HepG2 (cell line): ENCODE data around the gene CALHM5. TPM values are rescaled to one million over a fixed set of nuclear protein-coding genes. Genes with fewer than 3 reads are reported as not detected.

Experiments used
- GPN1 ChIP-seq: sonication (generic); formaldehyde crosslinking; IDR thresholded peaks from 2 replicates; pipeline ENCODE4 v1.5.1; 2020; ENCODE audit warnings: missing genetic modification reagents, borderline replicate concordance
- HES4 ChIP-seq: sonication (generic); formaldehyde crosslinking; IDR thresholded peaks from 2 replicates; pipeline ENCODE4 v1.9.0; 2021; ENCODE audit warnings: mild to moderate bottlenecking, missing genetic modification reagents, borderline replicate concordance
- NCOA2 ChIP-seq: sonication (generic); formaldehyde crosslinking; IDR thresholded peaks from 2 replicates; pipeline ENCODE4 v1.8.0; 2022; ENCODE audit warnings: inconsistent platforms
- NR2F1 ChIP-seq, 2 experiments: fragments of 450-650 bp in 1 of 2; formaldehyde crosslinking in 1 of 2; IDR thresholded peaks; 2 replicates each; pipeline versions ENCODE4 v1.5.0 to v1.6.1; 2016 to 2020; ENCODE audit warnings: mild to moderate bottlenecking in 1 of 2, missing compliant biosample characterization in 1 of 2, missing genetic modification reagents in 1 of 2, moderate library complexity in 1 of 2
- RCOR2 ChIP-seq: IDR thresholded peaks from 2 replicates; pipeline ENCODE4 v1.6.1; 2016; ENCODE audit warnings: missing biosample characterization, missing genetic modification reagents
- RORA ChIP-seq: sonication (generic); formaldehyde crosslinking; IDR thresholded peaks from 2 replicates; pipeline ENCODE4 v1.5.0; 2020; ENCODE audit warnings: mild to moderate bottlenecking, missing genetic modification reagents, moderate library complexity
- SAP130 ChIP-seq: IDR thresholded peaks from 2 replicates; pipeline ENCODE4 v1.6.1; 2016; ENCODE audit warnings: low read depth
- TCF7 ChIP-seq: sonication (generic); IDR thresholded peaks from 2 replicates; pipeline ENCODE4 v1.6.1; 2016; ENCODE audit warnings: antibody characterized with exemption, low read depth
- ZNF232 ChIP-seq: sonication (generic); formaldehyde crosslinking; IDR thresholded peaks from 2 replicates; pipeline ENCODE4 v1.4.0; 2020; ENCODE audit warnings: missing genetic modification reagents, borderline replicate concordance
- ZNF251 ChIP-seq: sonication (generic); formaldehyde crosslinking; IDR thresholded peaks from 2 replicates; pipeline ENCODE4 v1.9.0; 2021; ENCODE audit warnings: mild to moderate bottlenecking, missing genetic modification reagents
- ZNF546 ChIP-seq: sonication (generic); formaldehyde crosslinking; conservative IDR thresholded peaks from 2 replicates; pipeline ENCODE4 v1.8.1; 2023; ENCODE audit warnings: mild to moderate bottlenecking, missing genetic modification reagents
- polyA plus RNA-seq, 8 experiments: library from polyadenylated mRNA; depleted of rRNA in 3 of 8; stranded (reverse) in 7 of 8; unstranded in 1 of 8; fragments of >200 nt; fragmentation: Illumina TruSeq in 4 of 8; extraction: Trizol in 4 of 8; gene quantifications; 2 replicates each; pipeline versions ENCODE4 v1.2.1 to v1.2.3, GENCODE V29; 2011 to 2016; ENCODE audit warnings: low read depth in 4 of 8, missing spikeins in 1 of 8, mixed read lengths in 1 of 8; ENCODE audit not compliant: insufficient read depth in 1 of 8
- total RNA-seq, 5 experiments: library from RNA; depleted of rRNA; stranded (reverse); fragments of >200 nt; fragmentation: Illumina TruSeq; extraction: Trizol; gene quantifications; 2 replicates each; pipeline ENCODE4 v1.2.3, GENCODE V29; 2016; ENCODE audit warnings: low read depth in 1 of 5
- TF ChIP-seq, protein P1 (sequence below): IDR thresholded peaks from 2 replicates; pipeline ENCODE4 v1.6.1; 2016; ENCODE audit warnings: low read depth, missing genetic modification reagents, missing compliant biosample characterization
- TF ChIP-seq, protein P2 (sequence below): sonication (generic); formaldehyde crosslinking; conservative IDR thresholded peaks from 2 replicates; pipeline ENCODE4 v1.4.0; 2020; ENCODE audit warnings: missing genetic modification reagents
- TF ChIP-seq, protein P3 (sequence below): IDR thresholded peaks from 2 replicates; pipeline ENCODE4 v1.6.1; 2012; ENCODE audit warnings: low read depth, low read length, improper control_type of control experiment
- TF ChIP-seq, protein P4 (sequence below): sonication (generic); formaldehyde crosslinking; IDR thresholded peaks from 2 replicates; pipeline ENCODE4 v1.4.0; 2020; ENCODE audit warnings: missing genetic modification reagents, low read depth, mild to moderate bottlenecking, borderline replicate concordance
- TF ChIP-seq, protein P5 (sequence below): sonication (generic); formaldehyde crosslinking; conservative IDR thresholded peaks from 2 replicates; pipeline ENCODE4 v1.4.0; 2020; ENCODE audit warnings: missing genetic modification reagents

The CALHM5 gene
- total and polyA plus RNA-seq, 2 of the 13 experiments (the other 11 are each of a cell fraction or from before 2014, with no cell fraction given): not detected

DNA sequence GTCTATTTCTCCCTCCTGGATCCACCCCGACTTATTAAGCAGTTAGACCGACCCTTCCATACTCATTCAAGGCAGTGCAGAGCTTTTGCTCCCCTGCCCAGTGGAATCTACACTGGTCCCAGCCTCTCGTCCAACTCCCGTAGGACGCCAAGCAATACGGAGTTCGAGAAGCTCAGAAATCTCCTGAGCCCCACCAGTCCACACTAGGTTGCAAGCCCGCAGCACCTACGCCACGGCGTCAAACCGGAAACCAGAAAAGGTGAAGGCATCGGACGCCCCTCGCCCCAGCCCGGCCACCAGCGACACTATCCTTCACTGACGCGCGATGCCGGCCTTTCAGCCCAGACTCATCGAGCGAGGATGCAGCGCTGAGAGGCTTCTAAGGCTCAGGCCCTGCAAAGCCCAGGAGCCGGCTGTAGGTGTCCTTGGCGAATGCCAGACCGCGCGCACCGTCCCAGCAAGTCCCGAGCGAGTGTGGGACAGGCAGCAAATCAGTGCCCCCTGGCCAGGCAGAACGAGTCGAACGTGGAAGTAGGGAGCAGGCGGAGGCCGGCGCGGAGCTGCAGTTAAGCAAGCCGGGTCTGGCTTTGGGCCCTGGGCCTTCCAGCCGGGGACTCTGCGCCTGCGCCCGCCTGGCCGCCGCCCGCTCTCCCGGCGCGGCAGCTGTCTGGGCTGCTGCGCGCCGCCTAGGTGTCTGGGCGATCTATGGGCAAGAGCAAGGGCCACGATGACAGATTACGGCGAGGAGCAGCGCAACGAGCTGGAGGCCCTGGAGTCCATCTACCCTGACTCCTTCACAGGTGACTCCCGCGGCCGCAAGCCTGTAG, 59.6 kb downstream of the CALHM5 start, which contains the start of gene RWDD1 (continued):
- TF ChIP-seq, protein P1, sequence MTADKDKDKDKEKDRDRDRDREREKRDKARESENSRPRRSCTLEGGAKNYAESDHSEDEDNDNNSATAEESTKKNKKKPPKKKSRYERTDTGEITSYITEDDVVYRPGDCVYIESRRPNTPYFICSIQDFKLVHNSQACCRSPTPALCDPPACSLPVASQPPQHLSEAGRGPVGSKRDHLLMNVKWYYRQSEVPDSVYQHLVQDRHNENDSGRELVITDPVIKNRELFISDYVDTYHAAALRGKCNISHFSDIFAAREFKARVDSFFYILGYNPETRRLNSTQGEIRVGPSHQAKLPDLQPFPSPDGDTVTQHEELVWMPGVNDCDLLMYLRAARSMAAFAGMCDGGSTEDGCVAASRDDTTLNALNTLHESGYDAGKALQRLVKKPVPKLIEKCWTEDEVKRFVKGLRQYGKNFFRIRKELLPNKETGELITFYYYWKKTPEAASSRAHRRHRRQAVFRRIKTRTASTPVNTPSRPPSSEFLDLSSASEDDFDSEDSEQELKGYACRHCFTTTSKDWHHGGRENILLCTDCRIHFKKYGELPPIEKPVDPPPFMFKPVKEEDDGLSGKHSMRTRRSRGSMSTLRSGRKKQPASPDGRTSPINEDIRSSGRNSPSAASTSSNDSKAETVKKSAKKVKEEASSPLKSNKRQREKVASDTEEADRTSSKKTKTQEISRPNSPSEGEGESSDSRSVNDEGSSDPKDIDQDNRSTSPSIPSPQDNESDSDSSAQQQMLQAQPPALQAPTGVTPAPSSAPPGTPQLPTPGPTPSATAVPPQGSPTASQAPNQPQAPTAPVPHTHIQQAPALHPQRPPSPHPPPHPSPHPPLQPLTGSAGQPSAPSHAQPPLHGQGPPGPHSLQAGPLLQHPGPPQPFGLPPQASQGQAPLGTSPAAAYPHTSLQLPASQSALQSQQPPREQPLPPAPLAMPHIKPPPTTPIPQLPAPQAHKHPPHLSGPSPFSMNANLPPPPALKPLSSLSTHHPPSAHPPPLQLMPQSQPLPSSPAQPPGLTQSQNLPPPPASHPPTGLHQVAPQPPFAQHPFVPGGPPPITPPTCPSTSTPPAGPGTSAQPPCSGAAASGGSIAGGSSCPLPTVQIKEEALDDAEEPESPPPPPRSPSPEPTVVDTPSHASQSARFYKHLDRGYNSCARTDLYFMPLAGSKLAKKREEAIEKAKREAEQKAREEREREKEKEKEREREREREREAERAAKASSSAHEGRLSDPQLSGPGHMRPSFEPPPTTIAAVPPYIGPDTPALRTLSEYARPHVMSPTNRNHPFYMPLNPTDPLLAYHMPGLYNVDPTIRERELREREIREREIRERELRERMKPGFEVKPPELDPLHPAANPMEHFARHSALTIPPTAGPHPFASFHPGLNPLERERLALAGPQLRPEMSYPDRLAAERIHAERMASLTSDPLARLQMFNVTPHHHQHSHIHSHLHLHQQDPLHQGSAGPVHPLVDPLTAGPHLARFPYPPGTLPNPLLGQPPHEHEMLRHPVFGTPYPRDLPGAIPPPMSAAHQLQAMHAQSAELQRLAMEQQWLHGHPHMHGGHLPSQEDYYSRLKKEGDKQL (CRISPR knock-in tag): peak; percentile 71; the same call in 1 of the 2 replicates
- TF ChIP-seq, protein P2, sequence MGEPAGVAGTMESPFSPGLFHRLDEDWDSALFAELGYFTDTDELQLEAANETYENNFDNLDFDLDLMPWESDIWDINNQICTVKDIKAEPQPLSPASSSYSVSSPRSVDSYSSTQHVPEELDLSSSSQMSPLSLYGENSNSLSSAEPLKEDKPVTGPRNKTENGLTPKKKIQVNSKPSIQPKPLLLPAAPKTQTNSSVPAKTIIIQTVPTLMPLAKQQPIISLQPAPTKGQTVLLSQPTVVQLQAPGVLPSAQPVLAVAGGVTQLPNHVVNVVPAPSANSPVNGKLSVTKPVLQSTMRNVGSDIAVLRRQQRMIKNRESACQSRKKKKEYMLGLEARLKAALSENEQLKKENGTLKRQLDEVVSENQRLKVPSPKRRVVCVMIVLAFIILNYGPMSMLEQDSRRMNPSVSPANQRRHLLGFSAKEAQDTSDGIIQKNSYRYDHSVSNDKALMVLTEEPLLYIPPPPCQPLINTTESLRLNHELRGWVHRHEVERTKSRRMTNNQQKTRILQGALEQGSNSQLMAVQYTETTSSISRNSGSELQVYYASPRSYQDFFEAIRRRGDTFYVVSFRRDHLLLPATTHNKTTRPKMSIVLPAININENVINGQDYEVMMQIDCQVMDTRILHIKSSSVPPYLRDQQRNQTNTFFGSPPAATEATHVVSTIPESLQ: 0 out of 2 replicates have a peak, but pooled peaks have one; percentile 25
- TF ChIP-seq GPN1 (no peak), NR2F1 (CRISPR knock-in tag; IDR thresholded peaks at IDR 0.05) (no peak), TCF7 (no peak), SAP130 (peak; percentile 99), RCOR2 (CRISPR knock-in tag) (peak; percentile 51; the same call in 1 of the 2 replicates), RORA (CRISPR knock-in tag) (no peak), ZNF232 (CRISPR knock-in tag) (peak; percentile 35; the same call in 1 of the 2 replicates), HES4 (CRISPR knock-in tag) (0 out of 2 replicates have a peak, but pooled peaks have one; percentile 46), ZNF546 (CRISPR knock-in tag) (peak; percentile 68; the same call in 1 of the 2 replicates), NCOA2 (CRISPR knock-in tag) (peak; percentile 79; the same call in 1 of the 2 replicates), ZNF251 (CRISPR knock-in tag) (0 out of 2 replicates have a peak, but pooled peaks have one; percentile 41)
- TF ChIP-seq, protein P3, sequence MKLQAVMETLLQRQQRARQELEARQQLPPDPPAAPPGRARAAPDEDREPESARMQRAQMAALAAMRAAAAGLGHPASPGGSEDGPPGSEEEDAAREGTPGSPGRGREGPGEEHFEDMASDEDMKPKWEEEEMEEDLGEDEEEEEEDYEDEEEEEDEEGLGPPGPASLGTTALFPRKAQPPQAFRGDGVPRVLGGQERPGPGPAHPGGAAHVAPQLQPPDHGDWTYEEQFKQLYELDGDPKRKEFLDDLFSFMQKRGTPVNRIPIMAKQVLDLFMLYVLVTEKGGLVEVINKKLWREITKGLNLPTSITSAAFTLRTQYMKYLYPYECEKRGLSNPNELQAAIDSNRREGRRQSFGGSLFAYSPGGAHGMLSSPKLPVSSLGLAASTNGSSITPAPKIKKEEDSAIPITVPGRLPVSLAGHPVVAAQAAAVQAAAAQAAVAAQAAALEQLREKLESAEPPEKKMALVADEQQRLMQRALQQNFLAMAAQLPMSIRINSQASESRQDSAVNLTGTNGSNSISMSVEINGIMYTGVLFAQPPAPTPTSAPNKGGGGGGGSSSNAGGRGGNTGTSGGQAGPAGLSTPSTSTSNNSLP: peak; percentile 49; the same call in 1 of the 2 replicates
- TF ChIP-seq, protein P4, sequence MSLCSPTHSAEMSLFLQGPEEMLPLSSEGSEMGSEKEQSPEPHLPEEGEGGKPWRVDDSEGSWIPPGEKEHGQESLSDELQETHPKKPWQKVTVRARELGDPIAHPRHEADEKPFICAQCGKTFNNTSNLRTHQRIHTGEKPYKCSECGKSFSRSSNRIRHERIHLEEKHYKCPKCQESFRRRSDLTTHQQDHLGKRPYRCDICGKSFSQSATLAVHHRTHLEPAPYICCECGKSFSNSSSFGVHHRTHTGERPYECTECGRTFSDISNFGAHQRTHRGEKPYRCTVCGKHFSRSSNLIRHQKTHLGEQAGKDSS: peak; percentile 84
- TF ChIP-seq, protein P5, sequence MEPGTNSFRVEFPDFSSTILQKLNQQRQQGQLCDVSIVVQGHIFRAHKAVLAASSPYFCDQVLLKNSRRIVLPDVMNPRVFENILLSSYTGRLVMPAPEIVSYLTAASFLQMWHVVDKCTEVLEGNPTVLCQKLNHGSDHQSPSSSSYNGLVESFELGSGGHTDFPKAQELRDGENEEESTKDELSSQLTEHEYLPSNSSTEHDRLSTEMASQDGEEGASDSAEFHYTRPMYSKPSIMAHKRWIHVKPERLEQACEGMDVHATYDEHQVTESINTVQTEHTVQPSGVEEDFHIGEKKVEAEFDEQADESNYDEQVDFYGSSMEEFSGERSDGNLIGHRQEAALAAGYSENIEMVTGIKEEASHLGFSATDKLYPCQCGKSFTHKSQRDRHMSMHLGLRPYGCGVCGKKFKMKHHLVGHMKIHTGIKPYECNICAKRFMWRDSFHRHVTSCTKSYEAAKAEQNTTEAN (CRISPR knock-in tag): 0 out of 2 replicates have a peak, but pooled peaks have one; percentile 47
